ENCODE measurements around the gene IFIT1B. TPM values are rescaled to one million over a fixed set of nuclear protein-coding genes. Genes with fewer than 3 reads are reported as not detected.

The IFIT1B gene
- total RNA-seq, 1 experiment from 2014 or later = not detected

- peak; percentile 20 for DNase-seq (ENCODE audit: low spot score)
- H3K27ac ChIP-seq (ENCODE audit: low read depth, low read length, poor library complexity, severe bottlenecking) = no peak overlapping the region
- CTCF ChIA-PET = no interaction called here
- POLR2A ChIA-PET (ENCODE audit: low non-redundant PET) = interaction anchor here (0.6 kb wide), 2 partner anchors 155 to 219 kb away, joined by 4 to 8 read pairs; no protein-coding TSS in a partner anchor
- H3K9me3 ChIP-seq (ENCODE audit: low read depth, low read length, poor library complexity, severe bottlenecking) = no peaks in the 10 kb centered on the region
- no peaks in the 10 kb centered on the region for H3K4me1 ChIP-seq (ENCODE audit: insufficient read depth, low read length, poor library complexity, severe bottlenecking)
- no peaks in the 10 kb centered on the region for H3K27me3 ChIP-seq (replicated peaks; ENCODE audit: insufficient read depth, low read depth, low read length, poor library complexity)
- BruUV-seq (replicated peaks) = no TSS peak
- intact Hi-C loops (cut with micrococcal nuclease; ENCODE audit: unreplicated experiment) = no loop called here
- peak overlapping the region; percentile 51 for H3K4me3 ChIP-seq (ENCODE audit: low read depth, low read length, poor library complexity, severe bottlenecking)
- TF ChIP-seq EZH2 (IDR thresholded peaks at IDR 0.05; ENCODE audit: borderline replicate concordance, low read depth, low read length, poor library complexity, severe bottlenecking) = no peak
- TF ChIP-seq, protein P1, sequence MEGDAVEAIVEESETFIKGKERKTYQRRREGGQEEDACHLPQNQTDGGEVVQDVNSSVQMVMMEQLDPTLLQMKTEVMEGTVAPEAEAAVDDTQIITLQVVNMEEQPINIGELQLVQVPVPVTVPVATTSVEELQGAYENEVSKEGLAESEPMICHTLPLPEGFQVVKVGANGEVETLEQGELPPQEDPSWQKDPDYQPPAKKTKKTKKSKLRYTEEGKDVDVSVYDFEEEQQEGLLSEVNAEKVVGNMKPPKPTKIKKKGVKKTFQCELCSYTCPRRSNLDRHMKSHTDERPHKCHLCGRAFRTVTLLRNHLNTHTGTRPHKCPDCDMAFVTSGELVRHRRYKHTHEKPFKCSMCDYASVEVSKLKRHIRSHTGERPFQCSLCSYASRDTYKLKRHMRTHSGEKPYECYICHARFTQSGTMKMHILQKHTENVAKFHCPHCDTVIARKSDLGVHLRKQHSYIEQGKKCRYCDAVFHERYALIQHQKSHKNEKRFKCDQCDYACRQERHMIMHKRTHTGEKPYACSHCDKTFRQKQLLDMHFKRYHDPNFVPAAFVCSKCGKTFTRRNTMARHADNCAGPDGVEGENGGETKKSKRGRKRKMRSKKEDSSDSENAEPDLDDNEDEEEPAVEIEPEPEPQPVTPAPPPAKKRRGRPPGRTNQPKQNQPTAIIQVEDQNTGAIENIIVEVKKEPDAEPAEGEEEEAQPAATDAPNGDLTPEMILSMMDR (conservative IDR thresholded peaks at IDR 0.05; ENCODE audit: low read depth, low read length) = no peak
- no peaks in the 10 kb centered on the region for H3K36me3 ChIP-seq (ENCODE audit: insufficient read depth, low read length, poor library complexity, severe bottlenecking)
These were observed 15.1 kb downstream of the IFIT1B start for GRCh38 chr10:89392974-89393373.

DNA sequence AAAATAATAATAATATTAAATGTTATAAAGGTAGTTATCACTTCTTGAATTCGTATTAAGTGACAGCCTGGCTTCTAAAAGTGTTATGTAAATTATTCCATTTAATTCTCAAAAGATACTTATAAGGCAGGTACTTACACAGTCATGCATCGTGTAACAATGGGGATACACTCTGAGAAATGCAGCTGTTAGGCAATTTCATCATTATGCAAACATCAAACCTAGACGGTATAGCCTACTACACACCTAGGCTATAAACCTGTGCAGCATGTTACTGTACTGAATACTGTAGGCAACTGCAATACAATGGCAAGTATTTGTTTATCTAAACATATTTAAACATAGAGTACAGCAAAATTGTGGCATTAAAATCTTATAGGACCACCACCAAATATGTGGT is 16.0 kb downstream of the IFIT1B start:
- Histone ChIP-seq H3K4me1 (ENCODE audit: insufficient read depth, low read length, poor library complexity, severe bottlenecking) (no peaks in the 10 kb centered on the region), H3K4me3 (ENCODE audit: low read depth, low read length, poor library complexity, severe bottlenecking) (no peak overlapping the region), H3K27me3 (replicated peaks; ENCODE audit: insufficient read depth, low read depth, low read length, poor library complexity) (no peaks in the 10 kb centered on the region), H3K27ac (ENCODE audit: low read depth, low read length, poor library complexity, severe bottlenecking) (no peak overlapping the region), H3K9me3 (ENCODE audit: low read depth, low read length, poor library complexity, severe bottlenecking) (no peaks in the 10 kb centered on the region), H3K36me3 (ENCODE audit: insufficient read depth, low read length, poor library complexity, severe bottlenecking) (no peaks in the 10 kb centered on the region)
- intact Hi-C loops (cut with micrococcal nuclease; ENCODE audit: unreplicated experiment) = no loop called here
- CTCF ChIA-PET = no interaction called here
- TF ChIP-seq, protein P1 (conservative IDR thresholded peaks at IDR 0.05; ENCODE audit: low read depth, low read length) = no peak
- no peak for TF ChIP-seq EZH2 (IDR thresholded peaks at IDR 0.05; ENCODE audit: borderline replicate concordance, low read depth, low read length, poor library complexity, severe bottlenecking)
- no peak for DNase-seq (ENCODE audit: low spot score)
- BruUV-seq (replicated peaks) = no TSS peak
- POLR2A ChIA-PET (ENCODE audit: low non-redundant PET) = no interaction called here

DNA sequence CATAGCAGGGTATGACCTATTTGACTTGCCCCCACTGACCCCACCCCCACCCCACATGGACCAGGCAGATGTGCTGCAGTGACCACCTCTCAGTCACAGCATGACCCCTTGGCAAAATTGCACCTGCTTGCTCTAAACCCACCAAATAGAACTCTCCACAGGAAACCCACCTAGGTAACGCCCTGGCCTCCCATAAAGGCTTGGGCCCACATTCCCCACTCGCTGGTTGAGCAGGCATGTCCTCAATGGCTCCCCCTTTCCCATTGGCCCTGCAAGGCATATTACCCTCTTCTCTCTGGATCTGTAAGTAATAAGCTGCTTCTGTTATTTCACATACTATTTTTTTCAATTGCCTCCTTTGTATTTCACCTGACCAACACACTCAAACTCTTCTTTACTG is 17.3 kb downstream of the IFIT1B start:
- BruUV-seq (replicated peaks) = no TSS peak
- no peak overlapping the region for H3K27ac ChIP-seq (ENCODE audit: low read depth, low read length, poor library complexity, severe bottlenecking)
- TF ChIP-seq, protein P1 (conservative IDR thresholded peaks at IDR 0.05; ENCODE audit: low read depth, low read length) = no peak
- no peak for TF ChIP-seq EZH2 (IDR thresholded peaks at IDR 0.05; ENCODE audit: borderline replicate concordance, low read depth, low read length, poor library complexity, severe bottlenecking)
- intact Hi-C loops (cut with micrococcal nuclease; ENCODE audit: unreplicated experiment) = no loop called here
- no peaks in the 10 kb centered on the region for H3K9me3 ChIP-seq (ENCODE audit: low read depth, low read length, poor library complexity, severe bottlenecking)
- DNase-seq (ENCODE audit: low spot score) = no peak
- no peaks in the 10 kb centered on the region for H3K27me3 ChIP-seq (replicated peaks; ENCODE audit: insufficient read depth, low read depth, low read length, poor library complexity)
- H3K36me3 ChIP-seq (ENCODE audit: insufficient read depth, low read length, poor library complexity, severe bottlenecking) = no peaks in the 10 kb centered on the region
- no peaks in the 10 kb centered on the region for H3K4me1 ChIP-seq (ENCODE audit: insufficient read depth, low read length, poor library complexity, severe bottlenecking)
- H3K4me3 ChIP-seq (ENCODE audit: low read depth, low read length, poor library complexity, severe bottlenecking) = no peak overlapping the region
- ChIA-PET POLR2A (ENCODE audit: low non-redundant PET) (no interaction called here), CTCF (no interaction called here)

Measured in A673 (cell line).